Ovary (tissue), 9 donors: ENCODE data around the gene SMIM12. TPM values are rescaled to one million over a fixed set of nuclear protein-coding genes. Genes with fewer than 3 reads are reported as not detected.
A peak's percentile ranks its signal among the peaks of the same experiment; 100 is the strongest.

Experiments used
- DNase-seq, 5 donors: peaks; one replicate each; pipeline ENCODE4 v3.0.0-alpha.2; 2019 to 2020
- H3K27ac ChIP-seq, 2 donors: fragments of 200-600 bp; one replicate each; pipeline versions ENCODE4 v1.5.1 to v1.8.0; 2019 to 2022
- H3K27me3 ChIP-seq: fragments of 200-600 bp; one replicate; pipeline ENCODE4 v1.8.0; 2022
- H3K36me3 ChIP-seq: fragments of 200-600 bp; sonication (generic); one replicate; pipeline ENCODE4 v1.5.1; 2019
- H3K4me1 ChIP-seq: one replicate; pipeline ENCODE4 v1.8.1; 2013; ENCODE audit warnings: mild to moderate bottlenecking, moderate library complexity; ENCODE audit not compliant: insufficient read depth
- H3K4me3 ChIP-seq: fragments of 200-600 bp; sonication (generic); one replicate; pipeline ENCODE4 v1.5.1; 2017
- H3K9me3 ChIP-seq, 2 donors: fragments of 200-600 bp in 1 of 2; sonication (generic) in 1 of 2; one replicate each; pipeline versions ENCODE4 v1.5.1 to v1.8.1; 2013 to 2019; ENCODE audit warnings: mild to moderate bottlenecking in 1 of 2, moderate library complexity in 1 of 2
- EP300 ChIP-seq: sonication (generic); formaldehyde crosslinking; IDR thresholded peaks from one replicate; pipeline ENCODE4 v1.6.1; 2017; ENCODE audit warnings: antibody characterized with exemption
- POLR2A ChIP-seq: fragments of 450-650 bp; IDR thresholded peaks from one replicate; pipeline ENCODE4 v1.6.1; 2017; ENCODE audit warnings: antibody characterized with exemption, mild to moderate bottlenecking, moderate library complexity
- WGBS, 3 donors: extraction: QIAGEN DNeasy Blood & Tissue Kit in 1 of 3; methylation state at CpG; one replicate each; pipeline versions ENCODE4 v1.1.5 to v1.1.7; 2013 to 2017; 5-methylcytosine and 5-hydroxymethylcytosine counted together
- intact Hi-C, 4 donors: fragments of 100-400 bp; cut with DNase I; formaldehyde crosslinking; loops; one replicate each; pipeline versions ENCODE4 v1.11.0 to v1.15.1; 2022 to 2023
- polyA plus RNA-seq, 2 donors: library from polyadenylated mRNA; stranded (reverse); fragments of 200-250 nt in 1 of 2; fragments of 350-450 nt in 1 of 2; fragmentation: Illumina TruSeq in 1 of 2; extraction: RNeasy Lipid Tissue Mini Kit (QIAGEN cat#74804) in 1 of 2; gene quantifications; one replicate each; pipeline ENCODE4 v1.2.3, GENCODE V29; 2013 to 2014
- total RNA-seq, 7 donors: library from RNA; depleted of rRNA in 2 of 7; stranded (reverse); fragments of >200 nt in 2 of 7; fragmentation: NEBNext Ultra II Directional in 3 of 7; extraction: Animal tissue kit (Norgen Biotek cat#: 25700) in 3 of 7; gene quantifications; one replicate each; pipeline versions ENCODE4 v1.1.0 to v1.2.4, GENCODE V29; 2016 to 2023
- TF ChIP-seq, protein P1 (sequence below), 3 donors: fragments of 450-650 bp in 2 of 3; fragments of 200-600 bp in 1 of 3; IDR thresholded peaks; one replicate each; pipeline versions ENCODE4 v1.5.1 to v1.8.0; 2016 to 2022; ENCODE audit warnings: antibody characterized with exemption in 3 of 3, mild to moderate bottlenecking in 1 of 3
- donor health status: DM: no; HTN: no; CAD: no; lungs with moderate emphysema.
- donor health status: DM: no; HTN: no; CAD: no.
- donor health status: Bipolar disorder and iron deficiency.
- donor health status: DM: yes; HTN: yes; CAD: no.
- donor health status: DM: no; HTN: no; CAD: no.
- donor health status: DM: yes; HTN: yes; CAD: no.

The SMIM12 gene
- total and polyA plus RNA-seq, 9 donors = 15.4 to 32.3 (median 24.4) TPM

DNA sequence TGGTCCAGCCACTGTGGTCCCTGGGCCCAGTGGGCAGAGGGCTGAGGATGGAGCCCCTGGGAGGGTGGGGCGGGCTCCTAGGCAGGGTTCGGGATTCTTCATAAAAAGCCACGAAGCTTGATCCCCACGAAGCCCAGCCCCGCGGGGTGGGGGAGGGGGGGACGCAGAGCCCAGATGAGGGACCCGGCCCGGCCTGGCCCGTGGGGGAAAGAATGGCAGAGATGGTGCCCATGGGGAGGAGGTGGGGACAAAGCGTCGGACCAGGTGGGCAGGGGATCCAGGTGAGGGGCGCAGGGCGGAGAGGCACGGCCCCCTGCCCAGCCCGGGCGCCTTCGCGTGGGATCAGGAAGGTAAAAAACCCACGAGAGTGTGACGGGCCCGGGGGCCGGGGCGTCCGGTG is 6.0 kb upstream of the SMIM12 start:
- intact Hi-C loops = loop anchor here in 2 of 4 donors (5.0 to 10.0 kb wide), 2 partner anchors 78 to 329 kb away; partner anchors contain the start of gene SFPQ (in 1 of the 2)
- 9 to 22% (median 11%) methylated on average over 18 to 25 of the region's 25 CpGs for WGBS, 3 donors
- Histone ChIP-seq H3K4me3 (peak overlapping the region; percentile 64), H3K27me3 (no peaks in the 10 kb centered on the region), H3K36me3 (no peaks in the 10 kb centered on the region), H3K4me1 (peaks cover 6% of the 10 kb centered on the region), H3K27ac (peak overlapping the region; percentile 79 to 80), H3K9me3 (no peaks in the 10 kb centered on the region)
- DNase-seq = peak in 2 of 5 donors; percentile 25 to 34
- TF ChIP-seq POLR2A (no peak), EP300 (no peak)
- TF ChIP-seq, protein P1, sequence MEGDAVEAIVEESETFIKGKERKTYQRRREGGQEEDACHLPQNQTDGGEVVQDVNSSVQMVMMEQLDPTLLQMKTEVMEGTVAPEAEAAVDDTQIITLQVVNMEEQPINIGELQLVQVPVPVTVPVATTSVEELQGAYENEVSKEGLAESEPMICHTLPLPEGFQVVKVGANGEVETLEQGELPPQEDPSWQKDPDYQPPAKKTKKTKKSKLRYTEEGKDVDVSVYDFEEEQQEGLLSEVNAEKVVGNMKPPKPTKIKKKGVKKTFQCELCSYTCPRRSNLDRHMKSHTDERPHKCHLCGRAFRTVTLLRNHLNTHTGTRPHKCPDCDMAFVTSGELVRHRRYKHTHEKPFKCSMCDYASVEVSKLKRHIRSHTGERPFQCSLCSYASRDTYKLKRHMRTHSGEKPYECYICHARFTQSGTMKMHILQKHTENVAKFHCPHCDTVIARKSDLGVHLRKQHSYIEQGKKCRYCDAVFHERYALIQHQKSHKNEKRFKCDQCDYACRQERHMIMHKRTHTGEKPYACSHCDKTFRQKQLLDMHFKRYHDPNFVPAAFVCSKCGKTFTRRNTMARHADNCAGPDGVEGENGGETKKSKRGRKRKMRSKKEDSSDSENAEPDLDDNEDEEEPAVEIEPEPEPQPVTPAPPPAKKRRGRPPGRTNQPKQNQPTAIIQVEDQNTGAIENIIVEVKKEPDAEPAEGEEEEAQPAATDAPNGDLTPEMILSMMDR (IDR thresholded peaks at IDR 0.05) = no peak

- DNase-seq = no peak
- no peak overlapping the region for H3K4me3 ChIP-seq
- TF ChIP-seq EP300 (no peak), POLR2A (no peak)
- TF ChIP-seq, protein P1 (IDR thresholded peaks at IDR 0.05) = no peak
- no peaks in the 10 kb centered on the region for H3K9me3 ChIP-seq
- intact Hi-C loops = loop anchor here in 2 of 4 donors (5.0 to 10.0 kb wide), 2 partner anchors 77 to 330 kb away; partner anchors contain the start of gene SFPQ (in 1 of the 2)
- peaks cover 6% of the 10 kb centered on the region for H3K4me1 ChIP-seq
- H3K36me3 ChIP-seq = no peaks in the 10 kb centered on the region
- H3K27me3 ChIP-seq = no peaks in the 10 kb centered on the region
- 87 to 91% (median 89%) methylated on average over 8 of the region's 8 CpGs for WGBS, 3 donors
- H3K27ac ChIP-seq = no peak overlapping the region
These were observed 5.2 kb upstream of the SMIM12 start for GRCh38 chr1:34864759-34865158.

DNA sequence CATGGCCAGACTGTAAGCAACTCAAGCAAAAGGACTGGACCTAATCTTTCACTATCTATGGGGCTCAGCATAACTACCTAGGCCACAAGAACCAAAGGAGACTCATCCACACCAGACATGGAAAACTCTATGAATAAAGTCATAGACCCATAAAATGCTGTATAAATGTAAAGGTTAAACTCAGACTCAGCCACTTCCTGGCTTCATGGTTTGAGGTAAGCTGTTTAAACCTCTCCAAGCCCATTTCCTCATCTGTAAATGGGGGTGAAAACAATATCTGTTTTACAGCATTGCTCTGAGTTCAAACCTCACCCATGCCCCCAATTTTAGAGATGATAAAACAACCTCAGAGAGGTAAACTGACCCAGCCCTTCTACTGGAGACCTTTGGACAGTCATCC is 4.0 kb upstream of the SMIM12 start:
- no peaks in the 10 kb centered on the region for H3K27me3 ChIP-seq
- no peak overlapping the region for H3K4me3 ChIP-seq
- no peaks in the 10 kb centered on the region for H3K36me3 ChIP-seq
- peaks cover 12% of the 10 kb centered on the region for H3K4me1 ChIP-seq
- intact Hi-C loops = loop anchor here in 1 of 4 donors (10.0 kb wide), 1 partner anchor 331 kb away; the partner anchor contains the start of gene SFPQ
- no peak for DNase-seq
- TF ChIP-seq, protein P1 (IDR thresholded peaks at IDR 0.05) = no peak
- TF ChIP-seq POLR2A (no peak), EP300 (no peak)
- H3K27ac ChIP-seq = no peak overlapping the region
- no peaks in the 10 kb centered on the region for H3K9me3 ChIP-seq

- Histone ChIP-seq H3K9me3 (no peaks in the 10 kb centered on the region), H3K36me3 (no peaks in the 10 kb centered on the region), H3K27ac (peak overlapping the region; percentile 11 to 67), H3K4me3 (peak overlapping the region; percentile 92), H3K27me3 (no peaks in the 10 kb centered on the region), H3K4me1 (peaks cover 8% of the 10 kb centered on the region)
- peak; percentile 34 to 70 (median 56) for DNase-seq
- 1 to 2% (median 1%) methylated on average over 15 of the region's 15 CpGs for WGBS, 3 donors
- TF ChIP-seq, protein P1 (IDR thresholded peaks at IDR 0.05) = no peak
- TF ChIP-seq POLR2A = no peak
- no peak for TF ChIP-seq EP300
- intact Hi-C loops = no loop called here
These were observed 576 bp downstream of the SMIM12 start for GRCh38 chr1:34858901-34859445.
